CD4-positive, alpha-beta memory T cell (primary cell): ENCODE results near the gene RAPGEF1. TPM values are rescaled to one million over a fixed set of nuclear protein-coding genes. Genes with fewer than 3 reads are reported as not detected.
"Not testable (repeated sequence)": the region's sequence is repeated elsewhere in the genome, so short reads cannot be mapped to it uniquely, and the experiment has no call there.

Source experiments
- CTCF ChIA-PET: fragments of 350-600 bp; sonication (Branson Sonifier 250); formaldehyde crosslinking; loops from one replicate; lab custom pipeline; 2021; ENCODE audit warnings: inconsistent platforms; ENCODE audit not compliant: partially characterized antibody; lab: Charles Lee
- POLR2A ChIA-PET: fragments of 350-600 bp; sonication (Branson Sonifier 250); formaldehyde crosslinking; loops from one replicate; lab custom pipeline; 2021; ENCODE audit not compliant: partially characterized antibody; lab: Charles Lee
- DNase-seq, 5 donors: peaks; one replicate each; pipeline versions ENCODE4 v3.0.0 to v3.0.0-alpha.2; 2020 to 2022; ENCODE audit warnings: mixed read lengths in 1 of 5
- H3K27ac ChIP-seq: one replicate; pipeline ENCODE4 v1.7.0; 2013; ENCODE audit warnings: low read depth, low read length
- H3K27me3 ChIP-seq: 2 replicates; pipeline ENCODE4 v1.7.0; 2013; ENCODE audit warnings: mild to moderate bottlenecking, low read length, moderate library complexity; ENCODE audit not compliant: insufficient read depth
- H3K36me3 ChIP-seq: 2 replicates; pipeline ENCODE4 v1.7.0; 2013; ENCODE audit warnings: mild to moderate bottlenecking, low read length, moderate library complexity; ENCODE audit not compliant: insufficient read depth
- H3K4me1 ChIP-seq: 2 replicates; pipeline ENCODE4 v1.7.0; 2013; ENCODE audit warnings: mild to moderate bottlenecking, low read length, moderate library complexity; ENCODE audit not compliant: insufficient read depth
- H3K4me3 ChIP-seq, 2 donors: one replicate each; pipeline ENCODE4 v1.7.0; 2013; ENCODE audit warnings: low read length in 2 of 2, mild to moderate bottlenecking in 1 of 2
- H3K9me3 ChIP-seq, 2 donors: one replicate each; pipeline ENCODE4 v1.7.0; 2013; ENCODE audit warnings: low read length in 2 of 2, control low read depth in 1 of 2; ENCODE audit not compliant: control insufficient read depth in 1 of 2
- H3K27ac Mint-ChIP-seq, 7 donors: one replicate each; pipeline ENCODE4 v1.8.0; 2020 to 2021; ENCODE audit warnings: mixed read lengths in 7 of 7, mild to moderate bottlenecking in 6 of 7, inconsistent platforms in 3 of 7, moderate library complexity in 3 of 7
- H3K27me3 Mint-ChIP-seq, 2 donors: one replicate each; pipeline ENCODE4 v1.8.0; 2020 to 2021; ENCODE audit warnings: mixed read lengths in 2 of 2
- H3K36me3 Mint-ChIP-seq, 2 donors: one replicate each; pipeline ENCODE4 v1.8.0; 2020 to 2021; ENCODE audit warnings: mixed read lengths in 2 of 2, inconsistent platforms in 1 of 2, mild to moderate bottlenecking in 1 of 2
- H3K4me1 Mint-ChIP-seq, 4 donors: one replicate each; pipeline ENCODE4 v1.8.0; 2020 to 2021; ENCODE audit warnings: mixed read lengths in 4 of 4, mild to moderate bottlenecking in 1 of 4
- H3K4me3 Mint-ChIP-seq, 8 donors: one replicate each; pipeline ENCODE4 v1.8.0; 2020 to 2021; ENCODE audit warnings: mixed read lengths in 8 of 8, mild to moderate bottlenecking in 7 of 8, moderate library complexity in 6 of 8, inconsistent platforms in 3 of 8
- H3K9me3 Mint-ChIP-seq, 8 donors: one replicate each; pipeline ENCODE4 v1.8.0; 2020 to 2021; ENCODE audit warnings: mixed read lengths in 8 of 8, mild to moderate bottlenecking in 5 of 8, inconsistent platforms in 3 of 8, moderate library complexity in 1 of 8
- intact Hi-C: fragments of 100-400 bp; cut with micrococcal nuclease; formaldehyde crosslinking; loops from one replicate; pipeline ENCODE4 v1.15.1; 2023
- polyA plus RNA-seq, 2 donors: library from polyadenylated mRNA; unstranded; fragments of 300-500 nt; fragmentation: Illumina TruSeq; gene quantifications; one replicate each; pipeline ENCODE4 v1.2.3, GENCODE V29; 2021
- total RNA-seq, 2 experiments: library from RNA; stranded (reverse); gene quantifications; one replicate each; pipeline ENCODE4 v1.2.3, GENCODE V29; 2021

Gene RAPGEF1
- total and polyA plus RNA-seq, 4 experiments from 2014 or later = 1.5 to 149 (median 76.2) TPM

GRCh38 chr9:131554087-131554842 lies 185.6 kb downstream of the RAPGEF1 start:
- no peak for DNase-seq
- Histone ChIP-seq H3K27ac (no peak overlapping the region), H3K36me3 (no peaks in the 10 kb centered on the region), H3K4me1 (no peaks in the 10 kb centered on the region), H3K9me3 (no peaks in the 10 kb centered on the region), H3K27me3 (peaks cover 4% of the 10 kb centered on the region), H3K4me3 (no peak overlapping the region)
- peaks cover 0 to 5% of the 10 kb centered on the region in 2 donors for H3K36me3 Mint-ChIP-seq
- CTCF ChIA-PET = no interaction called here
- peaks cover 0 to 9% (median 0%) of the 10 kb centered on the region in 8 donors for H3K9me3 Mint-ChIP-seq
- peaks cover 22 to 28% of the 10 kb centered on the region in 2 donors for H3K27me3 Mint-ChIP-seq
- no peak overlapping the region for H3K4me3 Mint-ChIP-seq
- intact Hi-C loops = no loop called here
- peaks cover 3 to 14% (median 5%) of the 10 kb centered on the region in 4 donors for H3K4me1 Mint-ChIP-seq
- POLR2A ChIA-PET = interaction anchor here (1.0 to 1.2 kb wide), 2 partner anchors 9 to 13 kb away, joined by 3 read pairs; no protein-coding TSS in a partner anchor
- H3K27ac Mint-ChIP-seq = no peak overlapping the region

- Mint-ChIP-seq H3K4me1 (peaks cover 3 to 27% (median 16%) of the 10 kb centered on the region in 4 donors), H3K9me3 (peaks cover 0 to 17% (median 6%) of the 10 kb centered on the region in 8 donors), H3K27ac (no peak overlapping the region), H3K36me3 (peaks cover 4 to 5% of the 10 kb centered on the region in 2 donors), H3K27me3 (peaks cover 42 to 48% of the 10 kb centered on the region in 2 donors), H3K4me3 (no peak overlapping the region)
- Histone ChIP-seq H3K9me3 (no peaks in the 10 kb centered on the region), H3K4me3 (no peak overlapping the region), H3K36me3 (no peaks in the 10 kb centered on the region), H3K4me1 (no peaks in the 10 kb centered on the region), H3K27me3 (peaks cover 4% of the 10 kb centered on the region), H3K27ac (no peak overlapping the region)
- ChIA-PET CTCF (no interaction called here), POLR2A (no interaction called here)
- DNase-seq = no peak
- intact Hi-C loops = no loop called here
These were observed 187.8 kb downstream of the RAPGEF1 start for GRCh38 chr9:131552030-131552429.

GRCh38 chr9:131550465-131550864 lies 189.4 kb downstream of the RAPGEF1 start:
- H3K4me1 Mint-ChIP-seq = peaks cover 3 to 27% (median 18%) of the 10 kb centered on the region in 4 donors
- CTCF ChIA-PET, H3K27ac Mint-ChIP-seq, H3K4me1 ChIP-seq, H3K9me3 ChIP-seq, H3K36me3 ChIP-seq, H3K27me3 ChIP-seq, intact Hi-C loops, POLR2A ChIA-PET, H3K27ac ChIP-seq, H3K36me3 Mint-ChIP-seq, DNase-seq, H3K4me3 ChIP-seq, H3K4me3 Mint-ChIP-seq: not testable (repeated sequence)
- H3K27me3 Mint-ChIP-seq = peaks cover 41 to 56% of the 10 kb centered on the region in 2 donors
- peaks cover 0 to 22% (median 6%) of the 10 kb centered on the region in 8 donors for H3K9me3 Mint-ChIP-seq

GRCh38 chr9:131549186-131549585 lies 190.7 kb downstream of the RAPGEF1 start:
- H3K27ac Mint-ChIP-seq = not testable (repeated sequence)

GRCh38 chr9:131546336-131547084 lies 193.4 kb downstream of the RAPGEF1 start:
- no peak for DNase-seq
- intact Hi-C loops = no loop called here
- peaks cover 31 to 40% of the 10 kb centered on the region in 2 donors for H3K27me3 Mint-ChIP-seq
- H3K4me3 Mint-ChIP-seq = peak overlapping the region; percentile 80 to 91 (median 84)
- H3K4me1 Mint-ChIP-seq = peaks cover 1 to 27% (median 16%) of the 10 kb centered on the region in 4 donors
- Histone ChIP-seq H3K4me3 (peak overlapping the region in 1 of 2 donors; percentile 32), H3K4me1 (peaks cover 6% of the 10 kb centered on the region), H3K27me3 (peaks cover 4% of the 10 kb centered on the region), H3K9me3 (peaks cover 0 to 9% of the 10 kb centered on the region in 2 donors), H3K27ac (no peak overlapping the region), H3K36me3 (no peaks in the 10 kb centered on the region)
- CTCF ChIA-PET = interaction anchor here (2.1 kb wide), 1 partner anchor 13 kb away, joined by 8 read pairs; no protein-coding TSS in a partner anchor
- H3K27ac Mint-ChIP-seq = peak overlapping the region in 4 of 7 donors; percentile 22 to 76 (median 44)
- H3K36me3 Mint-ChIP-seq = peaks cover 4 to 7% of the 10 kb centered on the region in 2 donors
- H3K9me3 Mint-ChIP-seq = peaks cover 0 to 54% (median 30%) of the 10 kb centered on the region in 8 donors
- POLR2A ChIA-PET = interaction anchor here (1.0 to 1.6 kb wide), 4 partner anchors 32 to 121 kb away, joined by 3 to 5 read pairs (median 4); no protein-coding TSS in a partner anchor

More at GRCh38 chr9:131549186-131549585, 190.7 kb downstream of the RAPGEF1 start:
- peaks cover 3 to 27% (median 14%) of the 10 kb centered on the region in 4 donors for H3K4me1 Mint-ChIP-seq
- H3K27ac ChIP-seq, DNase-seq, intact Hi-C loops, H3K4me3 ChIP-seq, H3K27me3 ChIP-seq, H3K9me3 ChIP-seq, POLR2A ChIA-PET, H3K36me3 ChIP-seq, H3K36me3 Mint-ChIP-seq, H3K4me1 ChIP-seq, CTCF ChIA-PET: not testable (repeated sequence)
- H3K27me3 Mint-ChIP-seq = peaks cover 37 to 51% of the 10 kb centered on the region in 2 donors
- H3K9me3 Mint-ChIP-seq = peaks cover 0 to 31% (median 13%) of the 10 kb centered on the region in 8 donors
- peak overlapping the region in 2 of 8 donors; percentile 5 to 37 for H3K4me3 Mint-ChIP-seq

- CTCF ChIA-PET = interaction anchor here (2.1 kb wide), 1 partner anchor 14 kb away, joined by 8 read pairs; no protein-coding TSS in a partner anchor
- peaks cover 1 to 28% (median 16%) of the 10 kb centered on the region in 4 donors for H3K4me1 Mint-ChIP-seq
- peaks cover 4 to 7% of the 10 kb centered on the region in 2 donors for H3K36me3 Mint-ChIP-seq
- peaks cover 0 to 54% (median 30%) of the 10 kb centered on the region in 8 donors for H3K9me3 Mint-ChIP-seq
- intact Hi-C loops = no loop called here
- peaks cover 9% of the 10 kb centered on the region for H3K4me1 ChIP-seq
- no peak for DNase-seq
- H3K27ac Mint-ChIP-seq = peak overlapping the region in 1 of 7 donors; percentile 64
- no peak overlapping the region for H3K27ac ChIP-seq
- peak overlapping the region in 1 of 2 donors; percentile 19 for H3K4me3 ChIP-seq
- H3K27me3 ChIP-seq = peaks cover 4% of the 10 kb centered on the region
- H3K36me3 ChIP-seq = no peaks in the 10 kb centered on the region
- peak overlapping the region in 6 of 8 donors; percentile 48 to 86 (median 62) for H3K4me3 Mint-ChIP-seq
- peaks cover 0 to 9% of the 10 kb centered on the region in 2 donors for H3K9me3 ChIP-seq
- peaks cover 29 to 39% of the 10 kb centered on the region in 2 donors for H3K27me3 Mint-ChIP-seq
- POLR2A ChIA-PET = interaction anchor here (1.0 to 1.6 kb wide), 4 partner anchors 33 to 122 kb away, joined by 3 to 5 read pairs (median 4); no protein-coding TSS in a partner anchor
These were observed 194.0 kb downstream of the RAPGEF1 start for GRCh38 chr9:131545786-131546335.
